SK-N-SH (cell line): ENCODE data around the gene PODNL1. TPM values are rescaled to one million over a fixed set of nuclear protein-coding genes. Genes with fewer than 3 reads are reported as not detected.

Experiments used
- CTCF ChIA-PET: fragments of 300-600, 350-600 bp; formaldehyde crosslinking; extraction: SDS; loops from one replicate; lab custom pipeline; 2021; lab: Yijun Ruan, JAX
- POLR2A ChIA-PET: fragments of 350-600 bp; sonication (Branson Sonifier 250); formaldehyde crosslinking; extraction: SDS; loops from one replicate; lab custom pipeline; 2020; ENCODE audit warnings: antibody characterized with exemption, inconsistent platforms; lab: Yijun Ruan, JAX
- DNase-seq: peaks from one replicate; pipeline ENCODE4 v3.0.0; 2012
- H2AFZ ChIP-seq: fragments of 200-600 bp; sonication (generic); 2 replicates; pipeline ENCODE4 v1.8.1; 2016; ENCODE audit warnings: antibody characterized with exemption, mild to moderate bottlenecking, low read depth
- H3F3A ChIP-seq: fragments of 200-600 bp; sonication (generic); replicated peaks from 2 replicates; pipeline ENCODE3; 2016; ENCODE audit warnings: antibody characterized with exemption, mild to moderate bottlenecking; ENCODE audit not compliant: insufficient read depth
- H3K27ac ChIP-seq, 2 experiments: fragments of 200-500 bp in 1 of 2; fragments of 200-600 bp in 1 of 2; sonication (Bioruptor generic) in 1 of 2; sonication (generic), shearing (Covaris generic) in 1 of 2; 2 replicates each; pipeline versions ENCODE4 v1.5.1 to v1.6.1; 2014 to 2016; ENCODE audit warnings: low read depth in 2 of 2, inconsistent platforms in 1 of 2, low read length in 1 of 2, mild to moderate bottlenecking in 1 of 2, mixed read lengths in 1 of 2
- H3K27me3 ChIP-seq: fragments of 200-600 bp; sonication (generic), shearing (Covaris generic); 2 replicates; pipeline ENCODE4 v1.6.1; 2016; ENCODE audit warnings: mixed run types; ENCODE audit not compliant: insufficient read depth
- H3K36me3 ChIP-seq, 2 experiments: fragments of 200-500 bp in 1 of 2; fragments of 200-600 bp in 1 of 2; sonication (Bioruptor generic) in 1 of 2; sonication (generic) in 1 of 2; replicated peaks in 1 of 2; 2 replicates each; pipeline versions ENCODE3 to v1.5.1; 2014 to 2016; ENCODE audit warnings: low read length in 1 of 2, mild to moderate bottlenecking in 1 of 2; ENCODE audit not compliant: insufficient read depth in 2 of 2, control insufficient read depth in 1 of 2
- H3K4me1 ChIP-seq, 2 experiments: fragments of 200-500 bp in 1 of 2; fragments of 200-600 bp in 1 of 2; sonication (Bioruptor generic) in 1 of 2; sonication (generic), shearing (Covaris generic) in 1 of 2; 2 replicates each; pipeline versions ENCODE4 v1.5.1 to v1.6.1; 2014 to 2016; ENCODE audit warnings: low read depth in 1 of 2, low read length in 1 of 2, mixed run types in 1 of 2; ENCODE audit not compliant: insufficient read depth in 2 of 2, control insufficient read depth in 1 of 2
- H3K4me2 ChIP-seq: fragments of 200-600 bp; sonication (generic), shearing (Covaris generic); 2 replicates; pipeline ENCODE4 v1.6.1; 2017; ENCODE audit warnings: mixed run types
- H3K4me3 ChIP-seq, 2 experiments: fragments of 200-500 bp in 1 of 2; fragments of 200-600 bp in 1 of 2; sonication (Bioruptor generic) in 1 of 2; sonication (generic), shearing (Covaris generic) in 1 of 2; 2 replicates each; pipeline versions ENCODE4 v1.5.1 to v1.8.1; 2014 to 2016; ENCODE audit warnings: low read depth in 2 of 2, inconsistent platforms in 1 of 2, low read length in 1 of 2, mild to moderate bottlenecking in 1 of 2, mixed read lengths in 1 of 2, moderate library complexity in 1 of 2
- H3K79me2 ChIP-seq: fragments of 200-600 bp; sonication (generic); 2 replicates; pipeline ENCODE4 v1.8.1; 2017; ENCODE audit warnings: mild to moderate bottlenecking; ENCODE audit not compliant: insufficient read depth
- H3K9ac ChIP-seq: fragments of 200-600 bp; sonication (generic); 2 replicates; pipeline ENCODE4 v1.6.1; 2017; ENCODE audit warnings: mixed run types
- H3K9me2 ChIP-seq: fragments of 200-600 bp; sonication (generic); 2 replicates; pipeline ENCODE4 v1.6.1; 2017; ENCODE audit warnings: mixed run types
- H3K9me3 ChIP-seq: fragments of 200-600 bp; sonication (generic); 2 replicates; pipeline ENCODE4 v1.6.1; 2017; ENCODE audit warnings: mixed run types, mild to moderate bottlenecking, moderate library complexity
- H4K20me1 ChIP-seq: fragments of 200-600 bp; sonication (generic); 2 replicates; pipeline ENCODE4 v1.6.1; 2017; ENCODE audit warnings: mild to moderate bottlenecking, mixed run types; ENCODE audit not compliant: insufficient read depth
- CHD2 ChIP-seq: fragments of 150-350 bp; IDR thresholded peaks from 2 replicates; pipeline ENCODE4 v1.6.1; 2018; ENCODE audit warnings: low read length; ENCODE audit not compliant: partially characterized antibody
- EP300 ChIP-seq, 2 experiments: IDR thresholded peaks; 2 replicates each; pipeline versions ENCODE4 v1.4.0 to v1.6.1; 2012; ENCODE audit warnings: borderline replicate concordance in 1 of 2, low read depth in 1 of 2, low read length in 1 of 2
- FOXM1 ChIP-seq: IDR thresholded peaks from 2 replicates; pipeline ENCODE4 v1.4.0; 2012; ENCODE audit warnings: low read depth, mild to moderate bottlenecking
- GABPA ChIP-seq: IDR thresholded peaks from 2 replicates; pipeline ENCODE4 v1.4.0; 2012; ENCODE audit warnings: low read depth, mild to moderate bottlenecking
- GATA2 ChIP-seq: sonication (generic); formaldehyde crosslinking; IDR thresholded peaks from 2 replicates; pipeline ENCODE4 v1.5.0; 2020; ENCODE audit warnings: mild to moderate bottlenecking, missing genetic modification reagents
- IRF3 ChIP-seq: fragments of 150-350 bp; IDR thresholded peaks from 2 replicates; pipeline ENCODE4 v1.6.1; 2016; ENCODE audit warnings: mild to moderate bottlenecking, low read depth, low read length
- JUND ChIP-seq: IDR thresholded peaks from 2 replicates; pipeline ENCODE4 v1.4.0; 2012
- TAF1 ChIP-seq: IDR thresholded peaks from 2 replicates; pipeline ENCODE4 v1.6.1; 2012; ENCODE audit warnings: low read depth, mild to moderate bottlenecking, low read length, moderate library complexity, borderline replicate concordance
- ZBTB33 ChIP-seq: IDR thresholded peaks from 2 replicates; pipeline ENCODE4 v1.4.0; 2012; ENCODE audit warnings: low read depth, borderline replicate concordance
- WGBS: methylation state at CpG from one replicate; pipeline ENCODE4 v1.1.6; 2017; ENCODE audit warnings: low lambda C conversion rate; 5-methylcytosine and 5-hydroxymethylcytosine counted together
- polyA plus RNA-seq, 3 experiments: library from polyadenylated mRNA; depleted of rRNA; stranded (reverse); fragments of >200 nt; gene quantifications; 2 replicates each; pipeline ENCODE4 v1.2.3, GENCODE V29; 2012
- TF ChIP-seq, protein P1 (sequence below): IDR thresholded peaks from 2 replicates; pipeline ENCODE4 v1.4.0; 2012; ENCODE audit warnings: low read depth
- TF ChIP-seq, protein P2 (sequence below): IDR thresholded peaks from 2 replicates; pipeline ENCODE4 v1.6.1; 2012; ENCODE audit warnings: mild to moderate bottlenecking, low read depth, low read length, moderate library complexity

Gene PODNL1
- polyA plus RNA-seq, 1 of the 3 experiments (the other 2 are of a cell fraction): 7.5 TPM

DNA sequence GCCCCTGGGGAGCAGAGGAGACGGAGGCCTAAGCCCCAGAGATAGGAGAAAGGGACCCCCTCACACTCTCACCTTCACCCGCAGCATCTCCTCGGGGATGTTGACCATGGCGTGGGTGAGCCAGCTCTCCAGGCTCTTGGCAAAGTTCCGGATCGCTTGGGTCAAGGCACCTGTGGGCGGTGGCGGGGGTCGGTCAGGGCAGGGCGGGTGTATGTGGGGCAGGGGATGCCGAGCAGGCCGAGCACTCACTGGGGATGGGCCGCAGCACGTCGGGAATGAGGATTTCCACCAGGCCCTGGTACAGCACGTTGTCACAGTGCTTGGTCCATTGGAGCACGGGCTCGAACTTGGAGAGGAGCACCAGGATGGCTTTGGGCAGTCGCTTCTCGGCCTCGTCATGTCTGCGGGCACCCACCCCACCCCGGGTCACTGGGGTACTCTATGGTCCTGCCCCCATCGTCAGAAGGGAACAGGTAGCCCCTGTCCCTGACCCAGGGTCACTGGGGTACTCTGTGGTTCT, 27.2 kb upstream of the PODNL1 start:
- ChIA-PET POLR2A (no interaction called here), CTCF (no interaction called here)
- no peak overlapping the region for H2AFZ ChIP-seq
- WGBS: 96% methylated on average over 13 of the region's 24 CpGs
- no peaks in the 10 kb centered on the region for H4K20me1 ChIP-seq
- H3K79me2 ChIP-seq: no peaks in the 10 kb centered on the region
- no peak for DNase-seq
- H3K27ac ChIP-seq: no peak overlapping the region
- no peaks in the 10 kb centered on the region for H3K9me2 ChIP-seq
- no peaks in the 10 kb centered on the region for H3K4me1 ChIP-seq
- H3F3A ChIP-seq: peaks cover 7% of the 10 kb centered on the region
- TF ChIP-seq FOXM1 (no peak), TAF1 (no peak), GATA2 (CRISPR knock-in tag) (no peak), GABPA (no peak), JUND (no peak), ZBTB33 (no peak)
- TF ChIP-seq, protein P1, sequence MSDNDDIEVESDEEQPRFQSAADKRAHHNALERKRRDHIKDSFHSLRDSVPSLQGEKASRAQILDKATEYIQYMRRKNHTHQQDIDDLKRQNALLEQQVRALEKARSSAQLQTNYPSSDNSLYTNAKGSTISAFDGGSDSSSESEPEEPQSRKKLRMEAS: no peak
- H3K36me3 ChIP-seq: peaks cover 0 to 21% of the 10 kb centered on the region in 2 experiments
- H3K4me3 ChIP-seq: no peak overlapping the region
- H3K9ac ChIP-seq: no peak overlapping the region
- no peaks in the 10 kb centered on the region for H3K27me3 ChIP-seq
- no peaks in the 10 kb centered on the region for H3K9me3 ChIP-seq
- H3K4me2 ChIP-seq: no peak overlapping the region

DNA sequence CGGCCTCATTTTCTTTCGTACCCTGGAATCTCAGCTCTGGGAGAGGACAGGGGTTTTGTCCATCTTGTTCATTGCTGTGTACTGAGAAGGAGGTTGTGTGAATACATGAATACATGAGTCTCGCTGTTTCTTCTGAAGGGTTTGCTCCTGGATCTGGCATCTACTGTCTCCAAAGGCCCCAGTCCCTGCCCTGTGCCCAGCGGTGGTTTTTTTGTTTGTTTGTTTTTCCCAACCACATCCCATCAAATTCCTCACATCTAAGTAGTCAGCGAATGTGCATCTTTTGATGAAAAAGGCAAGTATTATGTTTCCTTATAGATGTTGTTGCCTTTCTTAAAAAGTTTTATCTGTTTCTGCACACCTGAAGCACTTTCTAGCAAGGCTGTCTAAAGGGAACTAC, 26.6 kb upstream of the PODNL1 start:
- Histone ChIP-seq H3K4me1 (no peaks in the 10 kb centered on the region), H3K9ac (no peak overlapping the region), H3K4me3 (no peak overlapping the region), H2AFZ (no peak overlapping the region), H3K36me3 (peaks cover 0 to 27% of the 10 kb centered on the region in 2 experiments), H3K79me2 (no peaks in the 10 kb centered on the region), H3K9me2 (no peaks in the 10 kb centered on the region), H3K9me3 (no peaks in the 10 kb centered on the region), H3K27ac (no peak overlapping the region), H3F3A (peaks cover 7% of the 10 kb centered on the region), H3K27me3 (no peaks in the 10 kb centered on the region), H4K20me1 (no peaks in the 10 kb centered on the region), H3K4me2 (no peak overlapping the region)
- POLR2A ChIA-PET: interaction anchor here (0.7 kb wide), 1 partner anchor 64 kb away, joined by 3 read pairs; no protein-coding TSS in a partner anchor
- CTCF ChIA-PET: no interaction called here
- TF ChIP-seq CHD2 (no peak), EP300 (IDR thresholded peaks at IDR 0.05; ENCODE audit: borderline replicate concordance in 1 of 2, low read depth in 1 of 2, low read length in 1 of 2) (no peak), GABPA (no peak), IRF3 (no peak), ZBTB33 (no peak)
- TF ChIP-seq, protein P1: no peak
- TF ChIP-seq, protein P2, sequence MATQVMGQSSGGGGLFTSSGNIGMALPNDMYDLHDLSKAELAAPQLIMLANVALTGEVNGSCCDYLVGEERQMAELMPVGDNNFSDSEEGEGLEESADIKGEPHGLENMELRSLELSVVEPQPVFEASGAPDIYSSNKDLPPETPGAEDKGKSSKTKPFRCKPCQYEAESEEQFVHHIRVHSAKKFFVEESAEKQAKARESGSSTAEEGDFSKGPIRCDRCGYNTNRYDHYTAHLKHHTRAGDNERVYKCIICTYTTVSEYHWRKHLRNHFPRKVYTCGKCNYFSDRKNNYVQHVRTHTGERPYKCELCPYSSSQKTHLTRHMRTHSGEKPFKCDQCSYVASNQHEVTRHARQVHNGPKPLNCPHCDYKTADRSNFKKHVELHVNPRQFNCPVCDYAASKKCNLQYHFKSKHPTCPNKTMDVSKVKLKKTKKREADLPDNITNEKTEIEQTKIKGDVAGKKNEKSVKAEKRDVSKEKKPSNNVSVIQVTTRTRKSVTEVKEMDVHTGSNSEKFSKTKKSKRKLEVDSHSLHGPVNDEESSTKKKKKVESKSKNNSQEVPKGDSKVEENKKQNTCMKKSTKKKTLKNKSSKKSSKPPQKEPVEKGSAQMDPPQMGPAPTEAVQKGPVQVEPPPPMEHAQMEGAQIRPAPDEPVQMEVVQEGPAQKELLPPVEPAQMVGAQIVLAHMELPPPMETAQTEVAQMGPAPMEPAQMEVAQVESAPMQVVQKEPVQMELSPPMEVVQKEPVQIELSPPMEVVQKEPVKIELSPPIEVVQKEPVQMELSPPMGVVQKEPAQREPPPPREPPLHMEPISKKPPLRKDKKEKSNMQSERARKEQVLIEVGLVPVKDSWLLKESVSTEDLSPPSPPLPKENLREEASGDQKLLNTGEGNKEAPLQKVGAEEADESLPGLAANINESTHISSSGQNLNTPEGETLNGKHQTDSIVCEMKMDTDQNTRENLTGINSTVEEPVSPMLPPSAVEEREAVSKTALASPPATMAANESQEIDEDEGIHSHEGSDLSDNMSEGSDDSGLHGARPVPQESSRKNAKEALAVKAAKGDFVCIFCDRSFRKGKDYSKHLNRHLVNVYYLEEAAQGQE: no peak
- WGBS: 89% methylated on average over 5 of the region's 5 CpGs
- DNase-seq: no peak
